Skeletal muscle satellite cell (primary cell): ENCODE data around the gene OLFML3.
"Not testable (repeated sequence)": the region's sequence is repeated elsewhere in the genome, so short reads cannot be mapped to it uniquely, and the experiment has no call there.

Experiments used
- H3K27me3 ChIP-seq: 2 replicates; pipeline ENCODE4 v1.7.0; 2013; ENCODE audit warnings: low read length; ENCODE audit not compliant: control insufficient read depth, insufficient read depth
- H3K36me3 ChIP-seq: 2 replicates; pipeline ENCODE4 v1.7.0; 2013; ENCODE audit warnings: mild to moderate bottlenecking, control low read depth, low read length; ENCODE audit not compliant: insufficient read depth
- H3K4me1 ChIP-seq: 2 replicates; pipeline ENCODE4 v1.7.0; 2013; ENCODE audit warnings: low read length; ENCODE audit not compliant: control insufficient read depth, insufficient read depth
- H3K4me2 ChIP-seq: 2 replicates; pipeline ENCODE4 v1.7.0; 2013; ENCODE audit warnings: mild to moderate bottlenecking, low read length
- H3K4me3 ChIP-seq: 2 replicates; pipeline ENCODE4 v1.7.0; 2013; ENCODE audit warnings: low read length
- H3K9ac ChIP-seq: 2 replicates; pipeline ENCODE4 v1.7.0; 2013; ENCODE audit warnings: mild to moderate bottlenecking, low read depth, low read length, moderate library complexity
- H3K9me3 ChIP-seq: replicated peaks from 2 replicates; pipeline ENCODE4 v1.7.0; 2013; ENCODE audit warnings: mild to moderate bottlenecking, control low read depth, low read length

Gene OLFML3

DNA sequence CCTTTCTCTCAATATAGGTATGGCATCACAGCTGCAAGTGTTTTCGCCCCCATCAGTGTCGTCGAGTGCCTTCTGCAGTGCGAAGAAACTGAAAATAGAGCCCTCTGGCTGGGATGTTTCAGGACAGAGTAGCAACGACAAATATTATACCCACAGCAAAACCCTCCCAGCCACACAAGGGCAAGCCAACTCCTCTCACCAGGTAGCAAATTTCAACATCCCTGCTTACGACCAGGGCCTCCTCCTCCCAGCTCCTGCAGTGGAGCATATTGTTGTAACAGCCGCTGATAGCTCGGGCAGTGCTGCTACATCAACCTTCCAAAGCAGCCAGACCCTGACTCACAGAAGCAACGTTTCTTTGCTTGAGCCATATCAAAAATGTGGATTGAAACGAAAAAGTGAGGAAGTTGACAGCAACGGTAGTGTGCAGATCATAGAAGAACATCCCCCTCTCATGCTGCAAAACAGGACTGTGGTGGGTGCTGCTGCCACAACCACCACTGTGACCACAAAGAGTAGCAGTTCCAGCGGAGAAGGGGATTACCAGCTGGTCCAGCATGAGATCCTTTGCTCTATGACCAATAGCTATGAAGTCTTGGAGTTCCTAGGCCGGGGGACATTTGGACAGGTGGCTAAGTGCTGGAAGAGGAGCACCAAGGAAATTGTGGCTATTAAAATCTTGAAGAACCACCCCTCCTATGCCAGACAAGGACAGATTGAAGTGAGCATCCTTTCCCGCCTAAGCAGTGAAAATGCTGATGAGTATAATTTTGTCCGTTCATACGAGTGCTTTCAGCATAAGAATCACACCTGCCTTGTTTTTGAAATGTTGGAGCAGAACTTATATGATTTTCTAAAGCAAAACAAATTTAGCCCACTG, 38.7 kb upstream of the OLFML3 start:
- Histone ChIP-seq H3K4me1 (peaks cover 15% of the 10 kb centered on the region), H3K36me3 (peaks cover 31% of the 10 kb centered on the region), H3K4me3 (no peak overlapping the region), H3K9me3 (no peaks in the 10 kb centered on the region), H3K9ac (no peak overlapping the region), H3K27me3 (no peaks in the 10 kb centered on the region), H3K4me2 (no peak overlapping the region)

DNA sequence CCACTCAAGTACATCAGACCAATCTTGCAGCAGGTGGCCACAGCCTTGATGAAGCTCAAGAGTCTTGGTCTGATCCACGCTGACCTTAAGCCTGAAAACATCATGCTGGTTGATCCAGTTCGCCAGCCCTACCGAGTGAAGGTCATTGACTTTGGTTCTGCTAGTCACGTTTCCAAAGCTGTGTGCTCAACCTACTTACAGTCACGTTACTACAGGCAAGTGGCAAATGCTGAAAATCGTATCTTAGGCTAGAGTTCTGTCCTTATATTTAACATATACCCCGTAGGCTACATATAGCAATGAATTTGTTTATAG, 38.1 kb upstream of the OLFML3 start:
- H3K36me3 ChIP-seq, result peaks cover 31% of the 10 kb centered on the region
- H3K9me3 ChIP-seq, result no peaks in the 10 kb centered on the region
- H3K27me3 ChIP-seq, result no peaks in the 10 kb centered on the region
- no peak overlapping the region for H3K9ac ChIP-seq
- H3K4me2 ChIP-seq, result no peak overlapping the region
- peaks cover 10% of the 10 kb centered on the region for H3K4me1 ChIP-seq
- H3K4me3 ChIP-seq, result no peak overlapping the region

DNA sequence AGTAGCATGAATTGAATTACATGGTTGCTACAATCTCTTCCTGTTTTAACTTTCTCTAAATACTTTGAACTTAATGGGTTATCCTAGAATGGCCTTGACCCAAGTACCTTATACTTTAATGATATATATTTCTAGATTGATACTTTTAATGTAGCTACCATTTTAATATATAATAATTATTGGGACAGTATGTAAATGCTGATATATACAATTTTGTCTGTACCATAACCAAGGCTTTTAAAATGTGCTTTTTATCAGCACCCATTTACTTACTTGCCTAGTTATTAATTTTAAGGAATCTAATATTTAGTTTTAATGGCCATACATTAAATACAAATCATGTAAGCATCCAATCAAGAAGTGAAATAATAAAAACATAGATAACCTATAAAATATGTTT, 36.7 kb upstream of the OLFML3 start:
- Histone ChIP-seq H3K4me3 (no peak overlapping the region), H3K36me3 (peaks cover 31% of the 10 kb centered on the region), H3K9me3 (no peaks in the 10 kb centered on the region), H3K9ac (no peak overlapping the region), H3K4me1 (peaks cover 11% of the 10 kb centered on the region), H3K27me3 (no peaks in the 10 kb centered on the region), H3K4me2 (no peak overlapping the region)

DNA sequence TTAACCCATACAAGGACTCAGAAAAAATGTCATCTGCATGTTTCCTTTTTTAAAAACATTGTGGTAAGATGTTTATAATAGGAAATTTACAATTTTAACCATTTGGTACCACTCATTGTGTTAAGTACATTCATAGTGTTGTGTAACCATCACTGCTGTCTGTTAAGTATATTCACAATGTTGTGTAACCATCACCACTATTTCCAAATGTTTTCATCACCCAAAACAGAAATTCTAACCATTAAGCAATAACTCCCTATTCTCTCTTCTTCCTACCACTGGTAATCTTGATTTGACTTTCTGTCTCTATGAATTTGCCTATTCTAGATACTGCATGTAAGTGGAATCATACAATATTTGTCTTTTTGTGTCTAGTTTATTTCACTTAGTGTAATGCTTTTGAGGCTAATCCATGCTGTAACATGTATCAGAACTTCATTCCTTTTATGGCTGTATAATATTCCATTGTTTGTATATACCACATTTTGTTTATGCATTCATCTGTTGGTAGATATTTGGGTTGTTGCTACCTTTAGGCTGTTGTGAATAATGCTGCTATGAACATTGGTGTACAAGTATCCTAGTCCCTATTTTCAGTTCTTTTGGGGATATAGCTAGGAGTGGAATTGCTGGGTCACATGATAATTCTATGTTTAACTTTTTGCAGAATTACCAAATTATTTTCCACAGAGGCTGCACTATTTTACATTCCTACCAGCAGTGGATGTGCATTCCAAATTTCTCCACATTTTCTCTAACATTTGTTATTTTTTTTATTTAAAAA, 36.1 kb upstream of the OLFML3 start:
- Histone ChIP-seq H3K4me2 (no peak overlapping the region), H3K9ac (no peak overlapping the region), H3K4me1 (peaks cover 11% of the 10 kb centered on the region), H3K4me3 (no peak overlapping the region), H3K9me3 (no peaks in the 10 kb centered on the region), H3K27me3 (no peaks in the 10 kb centered on the region), H3K36me3 (peaks cover 31% of the 10 kb centered on the region)

DNA sequence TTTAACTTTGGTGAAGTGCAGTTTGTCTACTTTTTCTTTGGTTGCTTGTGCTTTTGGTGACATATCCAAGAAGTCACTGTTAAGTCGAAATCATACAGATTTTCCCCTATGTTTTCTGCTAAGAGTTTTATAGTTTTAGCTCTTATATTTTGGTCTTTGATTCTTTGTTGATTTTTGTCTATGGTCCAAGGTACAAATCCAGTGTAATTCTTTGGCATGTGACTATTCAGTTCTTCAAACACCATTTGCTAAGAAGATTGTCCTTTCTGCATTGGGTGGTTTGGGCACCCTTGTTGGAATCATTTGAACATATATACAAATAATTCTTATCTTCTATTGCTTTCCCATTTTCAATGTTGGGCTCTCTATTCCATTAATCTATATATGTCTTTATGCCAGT, 33.9 kb upstream of the OLFML3 start:
- Histone ChIP-seq H3K4me2 (no peak overlapping the region), H3K9me3 (no peaks in the 10 kb centered on the region), H3K9ac (no peak overlapping the region), H3K4me3 (no peak overlapping the region), H3K36me3 (peaks cover 29% of the 10 kb centered on the region), H3K4me1 (peaks cover 15% of the 10 kb centered on the region), H3K27me3 (no peaks in the 10 kb centered on the region)

DNA sequence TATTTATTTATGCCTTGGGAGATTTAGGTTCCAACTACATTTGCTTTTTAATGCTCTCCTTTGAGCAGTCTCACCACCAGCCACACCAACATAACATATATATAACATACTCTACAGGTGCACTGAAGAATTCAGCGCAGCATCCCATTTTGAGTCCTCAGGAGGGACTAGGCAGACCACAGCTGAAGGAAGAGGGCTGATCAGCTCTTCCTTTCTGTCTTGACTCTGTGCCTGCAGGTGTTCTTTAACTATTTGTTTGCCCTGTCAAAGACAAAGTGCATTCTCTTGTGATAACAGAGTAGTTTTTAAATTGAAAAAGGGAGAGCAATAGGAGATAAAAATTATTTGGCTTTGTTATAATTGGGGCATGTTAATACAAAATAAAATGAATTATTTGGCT, 33.2 kb upstream of the OLFML3 start:
- Histone ChIP-seq H3K9ac (no peak overlapping the region), H3K9me3 (no peaks in the 10 kb centered on the region), H3K4me2 (no peak overlapping the region), H3K36me3 (peaks cover 22% of the 10 kb centered on the region), H3K4me3 (no peak overlapping the region), H3K4me1 (peaks cover 15% of the 10 kb centered on the region), H3K27me3 (no peaks in the 10 kb centered on the region)

DNA sequence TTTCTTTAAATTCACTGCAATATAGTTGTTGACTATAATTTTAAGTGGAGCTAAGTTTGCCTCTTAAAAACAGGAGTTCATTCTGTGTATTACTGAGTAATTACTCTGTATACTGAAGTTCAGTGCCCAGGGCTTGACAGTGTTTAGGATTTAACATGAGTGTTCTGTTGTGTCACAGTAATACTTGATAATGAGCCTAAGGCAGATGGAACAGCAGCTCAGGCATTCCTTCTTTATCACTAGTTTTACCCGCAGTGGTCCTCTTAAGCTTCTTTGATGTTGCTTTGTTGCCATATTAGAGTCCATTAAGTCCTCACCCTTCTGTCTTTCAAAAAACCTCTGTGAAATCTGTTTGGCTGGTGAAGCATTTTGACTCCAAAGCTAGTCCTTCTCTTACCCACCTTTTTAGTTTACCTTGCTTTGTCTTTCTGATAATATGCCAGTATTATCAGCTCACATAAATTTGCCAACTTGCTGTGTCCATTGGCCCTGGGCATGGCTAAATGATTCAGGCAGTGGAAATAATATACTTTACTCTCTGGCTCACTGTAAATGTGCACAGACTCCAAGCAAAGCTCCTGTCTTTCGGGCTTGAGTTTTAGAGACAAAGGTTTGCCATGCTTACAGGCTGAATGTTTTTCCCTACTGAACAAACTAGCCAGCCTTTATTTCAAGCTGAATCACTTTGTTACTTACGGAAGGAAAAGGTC, 32.4 kb upstream of the OLFML3 start:
- H3K4me2 ChIP-seq, result no peak overlapping the region
- no peaks in the 10 kb centered on the region for H3K27me3 ChIP-seq
- peaks cover 15% of the 10 kb centered on the region for H3K4me1 ChIP-seq
- H3K36me3 ChIP-seq, result peaks cover 18% of the 10 kb centered on the region
- no peak overlapping the region for H3K4me3 ChIP-seq
- no peak overlapping the region for H3K9ac ChIP-seq
- no peaks in the 10 kb centered on the region for H3K9me3 ChIP-seq

DNA sequence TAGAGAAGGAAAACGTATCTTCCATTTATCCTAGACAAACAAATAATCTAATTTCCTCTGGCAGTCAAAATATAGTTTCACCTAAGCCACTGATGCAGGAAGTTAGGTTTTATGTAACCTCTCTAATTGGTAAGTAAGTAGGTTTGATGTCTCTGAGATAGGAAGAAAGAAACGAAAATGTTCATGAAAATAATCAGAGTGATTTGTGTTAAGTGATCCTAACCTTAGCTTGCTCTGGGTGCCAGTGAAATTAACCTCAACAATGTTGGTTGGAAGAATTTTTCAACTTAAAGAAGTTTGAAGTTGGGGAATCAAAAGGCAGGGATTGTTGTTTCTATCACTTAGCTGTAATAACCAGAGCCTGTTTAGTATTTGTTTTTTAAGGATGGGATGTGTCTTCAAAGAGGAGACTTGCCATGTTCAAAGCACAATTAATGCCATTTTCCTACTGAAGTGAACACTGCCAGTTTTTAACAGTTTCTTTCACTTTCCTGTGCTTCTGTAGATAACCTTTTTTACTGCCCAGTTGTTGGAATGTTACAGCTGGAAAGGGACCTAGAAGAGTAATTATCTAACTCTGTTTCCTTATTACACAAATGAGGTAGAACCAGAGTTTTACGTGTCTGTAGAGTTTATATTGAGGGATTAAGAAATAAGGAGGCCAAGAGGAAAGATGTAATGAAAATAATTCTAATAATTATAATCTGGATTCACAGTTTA, 31.7 kb upstream of the OLFML3 start:
- Histone ChIP-seq H3K4me2 (no peak overlapping the region), H3K4me1 (peaks cover 15% of the 10 kb centered on the region), H3K9me3 (no peaks in the 10 kb centered on the region), H3K27me3 (no peaks in the 10 kb centered on the region), H3K36me3 (peaks cover 18% of the 10 kb centered on the region), H3K4me3 (no peak overlapping the region), H3K9ac (no peak overlapping the region)

DNA sequence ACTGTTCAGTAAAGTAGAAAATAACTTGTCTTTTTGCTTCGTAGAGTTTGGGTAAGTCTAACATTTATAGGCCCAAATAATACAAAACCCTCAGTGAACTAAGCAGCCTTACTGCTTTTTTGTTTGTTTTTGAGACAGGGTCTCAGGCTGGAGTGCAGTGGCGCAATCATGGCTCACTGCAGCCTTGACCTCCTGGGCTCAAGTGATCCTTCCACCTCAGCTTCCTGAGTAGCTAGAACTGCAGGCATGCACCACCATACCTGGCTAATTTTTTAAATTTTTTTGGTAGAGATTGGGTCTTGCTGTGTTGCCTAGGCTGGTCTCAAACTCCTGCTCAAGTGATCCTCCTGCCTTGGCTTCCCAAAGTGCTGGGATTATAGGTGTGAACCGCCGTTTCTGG, 31.1 kb upstream of the OLFML3 start:
- H3K4me3 ChIP-seq, H3K4me2 ChIP-seq, H3K27me3 ChIP-seq, H3K9me3 ChIP-seq, H3K9ac ChIP-seq: not testable (repeated sequence)
- Histone ChIP-seq H3K4me1 (peaks cover 15% of the 10 kb centered on the region), H3K36me3 (peaks cover 13% of the 10 kb centered on the region)

DNA sequence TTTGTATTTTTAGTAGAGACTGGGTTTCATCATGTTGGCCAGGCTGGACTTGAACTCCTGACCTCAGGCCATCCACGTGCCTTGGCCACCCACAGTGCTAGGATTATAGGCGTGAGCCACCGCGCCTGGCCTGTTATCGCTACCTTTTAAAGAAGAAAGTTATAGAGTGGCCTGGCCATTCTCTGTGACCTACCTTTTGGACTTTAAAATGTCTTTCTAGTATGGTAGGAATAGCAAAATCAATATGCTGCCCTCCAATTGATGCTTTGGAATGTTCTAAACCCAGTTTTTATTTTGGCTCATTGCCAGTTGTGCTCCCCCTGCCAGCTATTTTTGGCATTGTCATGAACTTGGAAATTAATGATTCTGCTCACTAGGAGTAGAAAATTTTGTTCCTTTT, 30.3 kb upstream of the OLFML3 start:
- Histone ChIP-seq H3K9me3 (no peaks in the 10 kb centered on the region), H3K4me3 (no peak overlapping the region), H3K4me2 (no peak overlapping the region), H3K27me3 (no peaks in the 10 kb centered on the region), H3K36me3 (peaks cover 9% of the 10 kb centered on the region), H3K9ac (no peak overlapping the region), H3K4me1 (peaks cover 15% of the 10 kb centered on the region)

DNA sequence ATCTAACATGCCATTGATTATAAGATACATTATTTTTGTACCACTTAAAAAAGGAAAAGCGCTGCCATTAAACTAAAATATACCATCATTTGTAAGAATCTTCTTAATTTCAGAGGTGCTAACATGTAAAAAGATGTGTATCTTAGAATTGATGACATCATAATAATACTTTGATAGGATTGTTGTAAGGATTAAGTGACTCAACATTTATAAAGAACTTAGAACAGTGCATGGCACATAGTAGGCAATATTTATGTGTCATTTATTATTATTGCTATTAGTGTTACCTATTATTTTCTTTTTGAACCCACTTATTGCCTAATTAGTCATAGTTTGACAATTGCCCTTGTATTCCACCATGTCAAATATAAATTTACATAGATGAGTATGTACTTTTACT, 28.4 kb upstream of the OLFML3 start:
- H3K9me3 ChIP-seq, result no peaks in the 10 kb centered on the region
- no peak overlapping the region for H3K4me3 ChIP-seq
- no peaks in the 10 kb centered on the region for H3K27me3 ChIP-seq
- H3K9ac ChIP-seq, result no peak overlapping the region
- H3K36me3 ChIP-seq, result peaks cover 17% of the 10 kb centered on the region
- no peak overlapping the region for H3K4me2 ChIP-seq
- peaks cover 15% of the 10 kb centered on the region for H3K4me1 ChIP-seq
